Thoracic aorta (tissue), 2 donors: ENCODE results near the gene ZNF670. TPM values are rescaled to one million over a fixed set of nuclear protein-coding genes. Genes with fewer than 3 reads are reported as not detected.

Source experiments
- ATAC-seq: fragments of 150-250 bp; one replicate; pipeline ENCODE4 v1.8.0; 2017; ENCODE audit warnings: low read depth; ENCODE audit not compliant: insufficient number of reproducible peaks, low FRiP score
- DNase-seq: peaks from one replicate; pipeline ENCODE4 v3.0.0-alpha.2; 2020; ENCODE audit warnings: low spot score
- H3K27ac ChIP-seq, 2 donors: fragments of 200-600 bp; sonication (generic); 1 replicate in 1 of 2; 2 replicates in 1 of 2; pipeline ENCODE4 v1.5.1; 2016; ENCODE audit warnings: mild to moderate bottlenecking in 2 of 2, moderate library complexity in 2 of 2
- H3K27me3 ChIP-seq: fragments of 200-600 bp; sonication (generic); replicated peaks from 2 replicates; pipeline ENCODE4 v1.6.0; 2016; ENCODE audit warnings: mild to moderate bottlenecking; ENCODE audit not compliant: insufficient read depth
- H3K36me3 ChIP-seq: fragments of 200-600 bp; sonication (generic); one replicate; pipeline ENCODE4 v1.5.1; 2016
- H3K4me1 ChIP-seq, 2 donors: fragments of 200-600 bp; sonication (generic); 1 replicate in 1 of 2; 2 replicates in 1 of 2; pipeline versions ENCODE4 v1.5.1 to v1.6.0; 2016; ENCODE audit warnings: low read depth in 2 of 2, mild to moderate bottlenecking in 1 of 2; ENCODE audit not compliant: control insufficient read depth in 1 of 2
- H3K4me3 ChIP-seq: fragments of 200-600 bp; sonication (generic); 2 replicates; pipeline ENCODE4 v1.5.1; 2016; ENCODE audit warnings: mild to moderate bottlenecking
- H3K9me3 ChIP-seq: fragments of 200-600 bp; sonication (generic); 2 replicates; pipeline ENCODE4 v1.5.1; 2016
- total RNA-seq, 2 donors: library from RNA; depleted of rRNA; stranded (reverse); fragments of >200 nt; gene quantifications; one replicate each; pipeline versions ENCODE4 v1.1.0 to v1.2.3, GENCODE V29; 2016
- TF ChIP-seq, protein P1 (sequence below): fragments of 200-600 bp; sonication (generic); IDR thresholded peaks from one replicate; pipeline ENCODE4 v1.5.1; 2019; ENCODE audit warnings: antibody characterized with exemption

ZNF670 gene
- total RNA-seq, 2 donors from 2014 or later, result 1.1 to 5.2 TPM

DNA sequence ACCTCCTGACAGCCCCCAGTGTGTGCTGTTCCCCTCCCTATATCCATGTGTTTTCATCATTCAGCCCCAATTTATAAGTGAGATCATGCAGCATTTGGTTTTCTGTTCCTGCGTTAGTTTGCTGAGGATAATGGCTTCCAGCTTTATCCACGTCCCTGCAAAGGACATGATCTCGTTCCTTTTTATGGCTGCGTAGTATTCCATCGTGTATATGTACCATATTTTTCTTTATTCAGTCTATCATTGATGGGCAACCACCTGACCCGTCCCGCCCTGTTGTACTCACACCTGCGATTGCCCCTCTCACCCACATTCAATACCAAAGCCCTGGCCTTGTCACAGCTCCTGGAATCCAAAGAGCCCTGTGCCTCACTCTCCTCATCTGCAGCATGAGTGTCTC is 6.2 kb upstream of the ZNF670 start:
- DNase-seq (no peak), ATAC-seq (no peak)
- Histone ChIP-seq H3K4me1 (no peaks in the 10 kb centered on the region), H3K36me3 (no peaks in the 10 kb centered on the region), H3K4me3 (no peak overlapping the region), H3K27me3 (no peaks in the 10 kb centered on the region), H3K9me3 (no peaks in the 10 kb centered on the region), H3K27ac (no peak overlapping the region)
- TF ChIP-seq, protein P1, sequence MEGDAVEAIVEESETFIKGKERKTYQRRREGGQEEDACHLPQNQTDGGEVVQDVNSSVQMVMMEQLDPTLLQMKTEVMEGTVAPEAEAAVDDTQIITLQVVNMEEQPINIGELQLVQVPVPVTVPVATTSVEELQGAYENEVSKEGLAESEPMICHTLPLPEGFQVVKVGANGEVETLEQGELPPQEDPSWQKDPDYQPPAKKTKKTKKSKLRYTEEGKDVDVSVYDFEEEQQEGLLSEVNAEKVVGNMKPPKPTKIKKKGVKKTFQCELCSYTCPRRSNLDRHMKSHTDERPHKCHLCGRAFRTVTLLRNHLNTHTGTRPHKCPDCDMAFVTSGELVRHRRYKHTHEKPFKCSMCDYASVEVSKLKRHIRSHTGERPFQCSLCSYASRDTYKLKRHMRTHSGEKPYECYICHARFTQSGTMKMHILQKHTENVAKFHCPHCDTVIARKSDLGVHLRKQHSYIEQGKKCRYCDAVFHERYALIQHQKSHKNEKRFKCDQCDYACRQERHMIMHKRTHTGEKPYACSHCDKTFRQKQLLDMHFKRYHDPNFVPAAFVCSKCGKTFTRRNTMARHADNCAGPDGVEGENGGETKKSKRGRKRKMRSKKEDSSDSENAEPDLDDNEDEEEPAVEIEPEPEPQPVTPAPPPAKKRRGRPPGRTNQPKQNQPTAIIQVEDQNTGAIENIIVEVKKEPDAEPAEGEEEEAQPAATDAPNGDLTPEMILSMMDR, result no peak

DNA sequence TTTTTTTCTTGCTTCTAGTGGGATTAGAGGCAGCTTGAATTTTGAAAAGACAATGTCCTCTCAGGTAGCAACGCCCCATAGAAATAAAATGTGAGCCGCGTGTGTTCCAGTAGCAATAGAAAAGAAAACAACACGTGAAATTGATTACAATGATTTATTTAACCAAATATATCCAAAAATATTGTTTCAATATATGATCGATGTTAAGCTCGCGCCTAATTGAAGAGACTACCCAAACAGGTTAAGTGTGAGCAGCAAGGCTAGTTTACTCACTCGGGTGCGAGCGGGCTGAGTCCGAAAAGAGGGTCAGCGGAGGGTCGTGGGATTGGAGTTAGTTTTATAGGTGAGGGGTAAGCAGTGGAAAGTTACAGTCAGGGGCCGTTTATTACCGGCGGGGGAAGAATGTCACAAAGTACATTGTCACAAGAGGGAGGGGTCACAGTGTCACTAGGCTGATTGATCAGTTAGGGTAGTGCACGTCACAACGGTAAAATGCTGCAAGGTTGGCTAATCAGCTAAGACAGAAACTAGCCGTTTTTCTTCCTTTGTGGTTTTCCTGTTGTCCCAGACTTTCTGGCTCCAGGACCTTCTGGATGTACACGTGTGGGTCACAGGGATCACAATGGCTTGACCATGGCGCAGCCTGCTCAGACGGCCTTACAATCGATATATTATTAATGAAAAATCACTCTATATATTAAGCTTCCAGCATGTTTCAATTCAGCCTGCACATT is 697 bp upstream of the ZNF670 start:
- Histone ChIP-seq H3K4me3 (peak overlapping the region; percentile 86), H3K36me3 (no peaks in the 10 kb centered on the region), H3K9me3 (no peaks in the 10 kb centered on the region), H3K27ac (no peak overlapping the region), H3K4me1 (peaks cover 11 to 15% of the 10 kb centered on the region in 2 donors), H3K27me3 (no peaks in the 10 kb centered on the region)
- TF ChIP-seq, protein P1, result no peak
- ATAC-seq (no peak), DNase-seq (no peak)

DNA sequence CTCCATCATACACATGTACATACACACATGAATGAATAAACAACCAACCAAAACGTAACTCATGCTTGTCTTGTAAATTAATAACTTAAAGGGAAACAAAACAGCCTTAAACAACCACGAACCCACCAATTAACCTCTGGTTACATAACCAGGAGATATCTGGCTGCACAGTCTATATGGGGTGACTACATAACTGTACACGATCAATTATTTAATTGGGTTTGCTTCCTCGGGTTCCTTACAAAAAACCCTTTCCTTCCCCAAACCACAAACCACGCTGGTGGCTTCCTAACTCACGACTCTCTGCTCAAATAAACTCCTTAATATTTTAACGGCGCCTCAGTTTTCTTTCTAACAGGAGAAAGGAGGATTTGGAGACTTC is 744 bp downstream of the ZNF670 start:
- no peaks in the 10 kb centered on the region for H3K9me3 ChIP-seq
- H3K27ac ChIP-seq, result peak overlapping the region; percentile 69 to 70
- H3K4me3 ChIP-seq, result peak overlapping the region; percentile 86
- no peaks in the 10 kb centered on the region for H3K36me3 ChIP-seq
- no peaks in the 10 kb centered on the region for H3K27me3 ChIP-seq
- ATAC-seq (no peak), DNase-seq (no peak)
- peaks cover 11 to 15% of the 10 kb centered on the region in 2 donors for H3K4me1 ChIP-seq
- TF ChIP-seq, protein P1, result no peak

DNA sequence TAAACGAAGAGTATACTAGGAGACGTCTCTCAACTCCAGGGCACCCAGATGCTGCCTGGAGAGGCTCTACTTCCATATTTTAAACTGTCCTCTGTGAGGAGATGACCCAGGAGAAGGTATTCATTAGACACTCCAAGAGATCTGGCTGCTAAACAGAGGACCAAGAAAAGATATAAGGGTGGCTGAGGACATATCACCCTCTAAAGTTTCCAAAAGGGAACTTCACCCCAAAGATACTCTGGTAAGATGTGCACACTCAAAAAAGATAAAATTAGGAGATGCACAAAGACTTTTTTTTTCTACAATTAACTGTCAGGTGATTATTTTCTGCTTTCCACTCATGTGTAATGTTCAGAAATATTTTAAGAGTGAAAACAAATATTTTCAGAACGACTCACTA is 1.4 kb downstream of the ZNF670 start:
- peaks cover 11 to 15% of the 10 kb centered on the region in 2 donors for H3K4me1 ChIP-seq
- no peaks in the 10 kb centered on the region for H3K36me3 ChIP-seq
- H3K4me3 ChIP-seq, result peak overlapping the region; percentile 86
- no peak for DNase-seq
- TF ChIP-seq, protein P1, result no peak
- ATAC-seq, result no peak
- H3K27ac ChIP-seq, result no peak overlapping the region
- no peaks in the 10 kb centered on the region for H3K9me3 ChIP-seq
- no peaks in the 10 kb centered on the region for H3K27me3 ChIP-seq

DNA sequence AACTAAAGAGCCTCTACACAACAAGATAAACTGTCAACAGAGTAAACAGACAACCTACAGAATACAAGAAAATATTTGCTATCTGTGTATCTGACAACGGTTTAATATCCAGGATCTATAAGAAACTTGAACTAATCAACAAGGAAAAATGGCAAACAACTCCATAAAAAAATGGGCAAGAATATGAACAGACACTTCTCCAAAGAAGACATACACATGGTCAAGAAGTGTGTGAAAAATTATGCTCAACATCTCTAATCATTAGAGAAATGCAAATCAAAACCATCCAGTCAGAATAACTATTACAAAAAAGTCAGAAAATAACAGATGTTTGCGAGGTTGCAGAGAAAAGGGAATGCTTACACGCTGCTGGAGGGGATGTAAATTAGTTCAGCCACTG is 8.0 kb downstream of the ZNF670 start:
- no peaks in the 10 kb centered on the region for H3K27me3 ChIP-seq
- H3K36me3 ChIP-seq, result no peaks in the 10 kb centered on the region
- ATAC-seq (no peak), DNase-seq (no peak)
- no peak overlapping the region for H3K27ac ChIP-seq
- TF ChIP-seq, protein P1, result no peak
- H3K4me3 ChIP-seq, result no peak overlapping the region
- H3K4me1 ChIP-seq, result no peaks in the 10 kb centered on the region
- H3K9me3 ChIP-seq, result peaks cover 9% of the 10 kb centered on the region
